Measurements from ENCODE around the gene AFG3L2. TPM values are rescaled to one million over a fixed set of nuclear protein-coding genes. Genes with fewer than 3 reads are reported as not detected.

The AFG3L2 gene
- total RNA-seq, 1 donor from 2014 or later: 46.7 TPM

- TF ChIP-seq EZH2 (IDR thresholded peaks at IDR 0.05; ENCODE audit: insufficient read depth, low read length): no peak
- TF ChIP-seq, protein P1, sequence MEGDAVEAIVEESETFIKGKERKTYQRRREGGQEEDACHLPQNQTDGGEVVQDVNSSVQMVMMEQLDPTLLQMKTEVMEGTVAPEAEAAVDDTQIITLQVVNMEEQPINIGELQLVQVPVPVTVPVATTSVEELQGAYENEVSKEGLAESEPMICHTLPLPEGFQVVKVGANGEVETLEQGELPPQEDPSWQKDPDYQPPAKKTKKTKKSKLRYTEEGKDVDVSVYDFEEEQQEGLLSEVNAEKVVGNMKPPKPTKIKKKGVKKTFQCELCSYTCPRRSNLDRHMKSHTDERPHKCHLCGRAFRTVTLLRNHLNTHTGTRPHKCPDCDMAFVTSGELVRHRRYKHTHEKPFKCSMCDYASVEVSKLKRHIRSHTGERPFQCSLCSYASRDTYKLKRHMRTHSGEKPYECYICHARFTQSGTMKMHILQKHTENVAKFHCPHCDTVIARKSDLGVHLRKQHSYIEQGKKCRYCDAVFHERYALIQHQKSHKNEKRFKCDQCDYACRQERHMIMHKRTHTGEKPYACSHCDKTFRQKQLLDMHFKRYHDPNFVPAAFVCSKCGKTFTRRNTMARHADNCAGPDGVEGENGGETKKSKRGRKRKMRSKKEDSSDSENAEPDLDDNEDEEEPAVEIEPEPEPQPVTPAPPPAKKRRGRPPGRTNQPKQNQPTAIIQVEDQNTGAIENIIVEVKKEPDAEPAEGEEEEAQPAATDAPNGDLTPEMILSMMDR (IDR thresholded peaks at IDR 0.05; ENCODE audit: insufficient read depth, low read depth, low read length): no peak
- Histone ChIP-seq H3K9ac (ENCODE audit: low read length) (no peak overlapping the region), H3K4me1 (ENCODE audit: insufficient read depth, low read length) (no peaks in the 10 kb centered on the region), H3K4me3 (ENCODE audit: insufficient read depth, low read depth, low read length) (no peak overlapping the region), H4K20me1 (ENCODE audit: insufficient read depth, low read length) (peaks cover 6% of the 10 kb centered on the region), H3K27me3 (ENCODE audit: insufficient read depth, low read length) (no peaks in the 10 kb centered on the region), H3K27ac (ENCODE audit: low read depth, low read length) (no peak overlapping the region), H3K4me2 (ENCODE audit: low read length) (no peak overlapping the region), H3K79me2 (ENCODE audit: insufficient read depth, low read length) (peaks cover 7% of the 10 kb centered on the region), H3K36me3 (ENCODE audit: insufficient read depth, low read length) (no peaks in the 10 kb centered on the region), H2AFZ (ENCODE audit: low read depth, low read length) (no peak overlapping the region), H3K9me3 (ENCODE audit: insufficient read depth, low read depth, low read length) (no peaks in the 10 kb centered on the region)
- FAIRE-seq: no peak
- peaks cover 4% of the 10 kb centered on the region for H3K36me3 Mint-ChIP-seq (ENCODE audit: low read depth, unreplicated experiment)
- H3K4me1 Mint-ChIP-seq (ENCODE audit: low read depth, unreplicated experiment): peaks cover 7% of the 10 kb centered on the region
- H3K4me3 Mint-ChIP-seq (ENCODE audit: unreplicated experiment): no peak overlapping the region
- H3K9me3 Mint-ChIP-seq (ENCODE audit: unreplicated experiment): no peaks in the 10 kb centered on the region
- H3K27ac Mint-ChIP-seq (ENCODE audit: unreplicated experiment): peak overlapping the region; percentile 26
- no peak for DNase-seq (ENCODE audit: low read depth)
- H3K27me3 Mint-ChIP-seq (ENCODE audit: low read depth, unreplicated experiment): no peaks in the 10 kb centered on the region
These were observed 44.7 kb upstream of the AFG3L2 start for GRCh38 chr18:12421732-12422131.

GRCh38 chr18:12420821-12421421 lies 43.9 kb upstream of the AFG3L2 start:
- Mint-ChIP-seq H3K9me3 (ENCODE audit: unreplicated experiment) (no peaks in the 10 kb centered on the region), H3K27me3 (ENCODE audit: low read depth, unreplicated experiment) (no peaks in the 10 kb centered on the region), H3K4me1 (ENCODE audit: low read depth, unreplicated experiment) (peaks cover 10% of the 10 kb centered on the region), H3K36me3 (ENCODE audit: low read depth, unreplicated experiment) (peaks cover 4% of the 10 kb centered on the region), H3K27ac (ENCODE audit: unreplicated experiment) (peak overlapping the region; percentile 50), H3K4me3 (ENCODE audit: unreplicated experiment) (peak overlapping the region; percentile 74)
- FAIRE-seq (no peak), DNase-seq (ENCODE audit: low read depth) (no peak)
- Histone ChIP-seq H3K9ac (ENCODE audit: low read length) (no peak overlapping the region), H4K20me1 (ENCODE audit: insufficient read depth, low read length) (peaks cover 6% of the 10 kb centered on the region), H2AFZ (ENCODE audit: low read depth, low read length) (no peak overlapping the region), H3K36me3 (ENCODE audit: insufficient read depth, low read length) (no peaks in the 10 kb centered on the region), H3K27me3 (ENCODE audit: insufficient read depth, low read length) (no peaks in the 10 kb centered on the region), H3K9me3 (ENCODE audit: insufficient read depth, low read depth, low read length) (no peaks in the 10 kb centered on the region), H3K4me3 (ENCODE audit: insufficient read depth, low read depth, low read length) (no peak overlapping the region), H3K27ac (ENCODE audit: low read depth, low read length) (no peak overlapping the region), H3K4me2 (ENCODE audit: low read length) (peak overlapping the region; percentile 52), H3K79me2 (ENCODE audit: insufficient read depth, low read length) (peaks cover 7% of the 10 kb centered on the region), H3K4me1 (ENCODE audit: insufficient read depth, low read length) (no peaks in the 10 kb centered on the region)
- TF ChIP-seq, protein P1 (IDR thresholded peaks at IDR 0.05; ENCODE audit: insufficient read depth, low read depth, low read length): no peak
- no peak for TF ChIP-seq EZH2 (IDR thresholded peaks at IDR 0.05; ENCODE audit: insufficient read depth, low read length)

DNA sequence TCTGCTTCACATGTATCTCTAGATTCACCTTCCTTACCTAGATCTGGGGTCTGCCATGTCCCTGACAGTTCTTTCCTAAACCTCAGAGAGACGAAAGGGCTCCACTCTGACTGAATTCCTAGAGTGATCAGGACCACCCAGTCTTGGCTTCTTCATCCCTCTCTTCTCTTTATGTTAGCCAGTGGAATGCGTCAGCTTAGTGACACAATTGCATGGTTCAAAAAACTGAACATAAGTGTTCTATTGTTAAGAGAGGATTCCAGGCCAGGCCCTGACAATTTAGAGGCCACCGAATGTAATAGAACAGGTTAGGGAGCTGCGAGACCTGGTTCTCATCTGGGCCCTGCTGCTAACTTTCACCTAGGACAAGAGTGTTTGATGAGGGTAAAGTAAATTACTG lies 40.7 kb upstream of the AFG3L2 start:
- Histone ChIP-seq H4K20me1 (ENCODE audit: insufficient read depth, low read length) (peaks cover 12% of the 10 kb centered on the region), H3K27ac (ENCODE audit: low read depth, low read length) (no peak overlapping the region), H3K4me2 (ENCODE audit: low read length) (no peak overlapping the region), H3K36me3 (ENCODE audit: insufficient read depth, low read length) (no peaks in the 10 kb centered on the region), H3K9me3 (ENCODE audit: insufficient read depth, low read depth, low read length) (no peaks in the 10 kb centered on the region), H3K27me3 (ENCODE audit: insufficient read depth, low read length) (no peaks in the 10 kb centered on the region), H3K79me2 (ENCODE audit: insufficient read depth, low read length) (peaks cover 15% of the 10 kb centered on the region), H3K9ac (ENCODE audit: low read length) (no peak overlapping the region), H2AFZ (ENCODE audit: low read depth, low read length) (no peak overlapping the region), H3K4me1 (ENCODE audit: insufficient read depth, low read length) (no peaks in the 10 kb centered on the region), H3K4me3 (ENCODE audit: insufficient read depth, low read depth, low read length) (no peak overlapping the region)
- DNase-seq (ENCODE audit: low read depth): no peak
- Mint-ChIP-seq H3K27me3 (ENCODE audit: low read depth, unreplicated experiment) (no peaks in the 10 kb centered on the region), H3K36me3 (ENCODE audit: low read depth, unreplicated experiment) (peaks cover 5% of the 10 kb centered on the region), H3K4me1 (ENCODE audit: low read depth, unreplicated experiment) (peaks cover 16% of the 10 kb centered on the region), H3K4me3 (ENCODE audit: unreplicated experiment) (no peak overlapping the region), H3K9me3 (ENCODE audit: unreplicated experiment) (no peaks in the 10 kb centered on the region), H3K27ac (ENCODE audit: unreplicated experiment) (peak overlapping the region; percentile 5)
- no peak for FAIRE-seq
- TF ChIP-seq, protein P1 (IDR thresholded peaks at IDR 0.05; ENCODE audit: insufficient read depth, low read depth, low read length): no peak
- no peak for TF ChIP-seq EZH2 (IDR thresholded peaks at IDR 0.05; ENCODE audit: insufficient read depth, low read length)

All from astrocyte (in vitro differentiated cells and primary cell).